ENCODE measurements around the gene STK32B.

Gene STK32B

GRCh38 chr4:5127556-5127955, 76.3 kb downstream of the STK32B start:
- no peak for DNase-seq

- no peak for DNase-seq
These were observed 77.3 kb downstream of the STK32B start for GRCh38 chr4:5128569-5128968.

- no peak for DNase-seq
These were observed 81.9 kb downstream of the STK32B start for GRCh38 chr4:5133201-5133600.

- no peak for DNase-seq
These were observed 82.8 kb downstream of the STK32B start for GRCh38 chr4:5133933-5134594.

GRCh38 chr4:5134620-5135019, 83.3 kb downstream of the STK32B start:
- no peak for DNase-seq

GRCh38 chr4:5137226-5137625, 85.9 kb downstream of the STK32B start:
- DNase-seq = no peak

GRCh38 chr4:5137927-5138326, 86.6 kb downstream of the STK32B start:
- no peak for DNase-seq

- DNase-seq = no peak
These were observed 87.1 kb downstream of the STK32B start for GRCh38 chr4:5138389-5138788.

GRCh38 chr4:5139141-5139540, 87.9 kb downstream of the STK32B start:
- DNase-seq = no peak

GRCh38 chr4:5141802-5142201, 90.5 kb downstream of the STK32B start:
- DNase-seq = no peak

GRCh38 chr4:5142726-5143125, 91.4 kb downstream of the STK32B start:
- no peak for DNase-seq

GRCh38 chr4:5143306-5143861, 92.1 kb downstream of the STK32B start:
- DNase-seq = no peak

GRCh38 chr4:5143940-5144339, 92.7 kb downstream of the STK32B start:
- DNase-seq = no peak

GRCh38 chr4:5144384-5144783, 93.1 kb downstream of the STK32B start:
- no peak for DNase-seq

GRCh38 chr4:5146248-5146647, 95.0 kb downstream of the STK32B start:
- DNase-seq = no peak

- DNase-seq = no peak
These were observed 101.2 kb downstream of the STK32B start for GRCh38 chr4:5152521-5152920.

GRCh38 chr4:5156682-5157081, 105.4 kb downstream of the STK32B start:
- no peak for DNase-seq

- no peak for DNase-seq
These were observed 106.8 kb downstream of the STK32B start for GRCh38 chr4:5157791-5158770.

GRCh38 chr4:5158825-5159224, 107.5 kb downstream of the STK32B start:
- DNase-seq = no peak

GRCh38 chr4:5160668-5161067, 109.4 kb downstream of the STK32B start:
- DNase-seq = no peak

GRCh38 chr4:5162909-5163508, 111.7 kb downstream of the STK32B start:
- no peak for DNase-seq

- no peak for DNase-seq
These were observed 113.1 kb downstream of the STK32B start for GRCh38 chr4:5164221-5164912.

All from CD4-positive, alpha-beta T cell treated with Interleukin-15 for 1 hour (primary cell).